22Rv1 (cell line): ENCODE results near the gene FBXO4.

Experiments
- ZFX ChIP-seq: fragments of 450-650 bp; IDR thresholded peaks from 2 replicates; pipeline ENCODE4 v1.6.1; 2017; ENCODE audit warnings: antibody characterized with exemption, borderline replicate concordance
- TF ChIP-seq, protein P1 (sequence below): fragments of 450-650 bp; IDR thresholded peaks from 2 replicates; pipeline ENCODE4 v1.5.1; 2017; ENCODE audit warnings: mild to moderate bottlenecking

DNA sequence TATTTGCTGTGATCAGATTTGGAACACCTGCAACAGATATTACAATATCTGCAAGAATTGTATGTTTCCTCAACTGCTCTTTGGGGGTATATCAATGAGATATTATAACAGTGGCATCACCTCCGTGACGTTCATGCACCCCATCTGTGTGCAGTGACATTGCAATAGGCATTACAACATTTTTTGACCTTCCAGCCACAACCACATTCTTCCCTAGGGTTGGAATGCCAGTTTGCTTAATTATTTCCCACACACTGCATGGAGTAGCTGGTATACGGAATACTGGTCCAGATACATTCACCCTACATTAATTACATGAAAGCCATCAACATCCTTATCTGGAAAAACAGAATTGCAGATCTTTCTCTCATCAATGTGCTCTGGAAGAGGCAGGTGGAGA lies 42.3 kb downstream of the FBXO4 start:
- TF ChIP-seq, protein P1, sequence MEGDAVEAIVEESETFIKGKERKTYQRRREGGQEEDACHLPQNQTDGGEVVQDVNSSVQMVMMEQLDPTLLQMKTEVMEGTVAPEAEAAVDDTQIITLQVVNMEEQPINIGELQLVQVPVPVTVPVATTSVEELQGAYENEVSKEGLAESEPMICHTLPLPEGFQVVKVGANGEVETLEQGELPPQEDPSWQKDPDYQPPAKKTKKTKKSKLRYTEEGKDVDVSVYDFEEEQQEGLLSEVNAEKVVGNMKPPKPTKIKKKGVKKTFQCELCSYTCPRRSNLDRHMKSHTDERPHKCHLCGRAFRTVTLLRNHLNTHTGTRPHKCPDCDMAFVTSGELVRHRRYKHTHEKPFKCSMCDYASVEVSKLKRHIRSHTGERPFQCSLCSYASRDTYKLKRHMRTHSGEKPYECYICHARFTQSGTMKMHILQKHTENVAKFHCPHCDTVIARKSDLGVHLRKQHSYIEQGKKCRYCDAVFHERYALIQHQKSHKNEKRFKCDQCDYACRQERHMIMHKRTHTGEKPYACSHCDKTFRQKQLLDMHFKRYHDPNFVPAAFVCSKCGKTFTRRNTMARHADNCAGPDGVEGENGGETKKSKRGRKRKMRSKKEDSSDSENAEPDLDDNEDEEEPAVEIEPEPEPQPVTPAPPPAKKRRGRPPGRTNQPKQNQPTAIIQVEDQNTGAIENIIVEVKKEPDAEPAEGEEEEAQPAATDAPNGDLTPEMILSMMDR: no peak
- TF ChIP-seq ZFX: no peak
